ENCODE measurements around the gene PCSK2.

DNA sequence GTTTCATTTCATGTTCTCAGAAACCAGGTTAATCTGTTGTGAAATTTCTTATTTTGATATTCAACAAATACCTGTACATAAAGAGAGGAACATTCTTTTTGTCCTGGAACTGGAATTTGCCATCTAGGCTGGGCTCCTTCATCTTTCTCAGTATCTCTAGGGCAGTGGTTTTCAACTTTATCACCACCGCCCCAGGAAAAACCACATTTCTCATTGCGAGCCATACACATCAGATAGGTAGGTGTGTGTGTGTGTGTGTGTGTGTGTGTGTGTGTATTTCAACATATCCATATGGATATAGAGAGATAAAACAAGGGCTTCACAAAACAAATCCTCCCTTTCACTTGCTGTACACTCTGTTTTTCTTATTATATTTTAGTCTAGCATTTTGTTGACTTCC lies 280.2 kb downstream of the PCSK2 start:
- TF ChIP-seq, protein P1, sequence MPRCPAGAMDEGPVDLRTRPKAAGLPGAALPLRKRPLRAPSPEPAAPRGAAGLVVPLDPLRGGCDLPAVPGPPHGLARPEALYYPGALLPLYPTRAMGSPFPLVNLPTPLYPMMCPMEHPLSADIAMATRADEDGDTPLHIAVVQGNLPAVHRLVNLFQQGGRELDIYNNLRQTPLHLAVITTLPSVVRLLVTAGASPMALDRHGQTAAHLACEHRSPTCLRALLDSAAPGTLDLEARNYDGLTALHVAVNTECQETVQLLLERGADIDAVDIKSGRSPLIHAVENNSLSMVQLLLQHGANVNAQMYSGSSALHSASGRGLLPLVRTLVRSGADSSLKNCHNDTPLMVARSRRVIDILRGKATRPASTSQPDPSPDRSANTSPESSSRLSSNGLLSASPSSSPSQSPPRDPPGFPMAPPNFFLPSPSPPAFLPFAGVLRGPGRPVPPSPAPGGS (IDR thresholded peaks at IDR 0.05): no peak
- TF ChIP-seq, protein P2, sequence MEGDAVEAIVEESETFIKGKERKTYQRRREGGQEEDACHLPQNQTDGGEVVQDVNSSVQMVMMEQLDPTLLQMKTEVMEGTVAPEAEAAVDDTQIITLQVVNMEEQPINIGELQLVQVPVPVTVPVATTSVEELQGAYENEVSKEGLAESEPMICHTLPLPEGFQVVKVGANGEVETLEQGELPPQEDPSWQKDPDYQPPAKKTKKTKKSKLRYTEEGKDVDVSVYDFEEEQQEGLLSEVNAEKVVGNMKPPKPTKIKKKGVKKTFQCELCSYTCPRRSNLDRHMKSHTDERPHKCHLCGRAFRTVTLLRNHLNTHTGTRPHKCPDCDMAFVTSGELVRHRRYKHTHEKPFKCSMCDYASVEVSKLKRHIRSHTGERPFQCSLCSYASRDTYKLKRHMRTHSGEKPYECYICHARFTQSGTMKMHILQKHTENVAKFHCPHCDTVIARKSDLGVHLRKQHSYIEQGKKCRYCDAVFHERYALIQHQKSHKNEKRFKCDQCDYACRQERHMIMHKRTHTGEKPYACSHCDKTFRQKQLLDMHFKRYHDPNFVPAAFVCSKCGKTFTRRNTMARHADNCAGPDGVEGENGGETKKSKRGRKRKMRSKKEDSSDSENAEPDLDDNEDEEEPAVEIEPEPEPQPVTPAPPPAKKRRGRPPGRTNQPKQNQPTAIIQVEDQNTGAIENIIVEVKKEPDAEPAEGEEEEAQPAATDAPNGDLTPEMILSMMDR (IDR thresholded peaks at IDR 0.05): no peak
- TF ChIP-seq, protein P3, sequence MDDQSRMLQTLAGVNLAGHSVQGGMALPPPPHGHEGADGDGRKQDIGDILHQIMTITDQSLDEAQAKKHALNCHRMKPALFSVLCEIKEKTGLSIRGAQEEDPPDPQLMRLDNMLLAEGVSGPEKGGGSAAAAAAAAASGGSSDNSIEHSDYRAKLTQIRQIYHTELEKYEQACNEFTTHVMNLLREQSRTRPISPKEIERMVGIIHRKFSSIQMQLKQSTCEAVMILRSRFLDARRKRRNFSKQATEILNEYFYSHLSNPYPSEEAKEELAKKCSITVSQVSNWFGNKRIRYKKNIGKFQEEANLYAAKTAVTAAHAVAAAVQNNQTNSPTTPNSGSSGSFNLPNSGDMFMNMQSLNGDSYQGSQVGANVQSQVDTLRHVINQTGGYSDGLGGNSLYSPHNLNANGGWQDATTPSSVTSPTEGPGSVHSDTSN (IDR thresholded peaks at IDR 0.05): no peak
- no peak for TF ChIP-seq EP300 (IDR thresholded peaks at IDR 0.05)
- TF ChIP-seq POLR2A (IDR thresholded peaks at IDR 0.05; ENCODE audit: low read length): no peak
- no peak for TF ChIP-seq SMC3 (IDR thresholded peaks at IDR 0.05)
- TF ChIP-seq, protein P4, sequence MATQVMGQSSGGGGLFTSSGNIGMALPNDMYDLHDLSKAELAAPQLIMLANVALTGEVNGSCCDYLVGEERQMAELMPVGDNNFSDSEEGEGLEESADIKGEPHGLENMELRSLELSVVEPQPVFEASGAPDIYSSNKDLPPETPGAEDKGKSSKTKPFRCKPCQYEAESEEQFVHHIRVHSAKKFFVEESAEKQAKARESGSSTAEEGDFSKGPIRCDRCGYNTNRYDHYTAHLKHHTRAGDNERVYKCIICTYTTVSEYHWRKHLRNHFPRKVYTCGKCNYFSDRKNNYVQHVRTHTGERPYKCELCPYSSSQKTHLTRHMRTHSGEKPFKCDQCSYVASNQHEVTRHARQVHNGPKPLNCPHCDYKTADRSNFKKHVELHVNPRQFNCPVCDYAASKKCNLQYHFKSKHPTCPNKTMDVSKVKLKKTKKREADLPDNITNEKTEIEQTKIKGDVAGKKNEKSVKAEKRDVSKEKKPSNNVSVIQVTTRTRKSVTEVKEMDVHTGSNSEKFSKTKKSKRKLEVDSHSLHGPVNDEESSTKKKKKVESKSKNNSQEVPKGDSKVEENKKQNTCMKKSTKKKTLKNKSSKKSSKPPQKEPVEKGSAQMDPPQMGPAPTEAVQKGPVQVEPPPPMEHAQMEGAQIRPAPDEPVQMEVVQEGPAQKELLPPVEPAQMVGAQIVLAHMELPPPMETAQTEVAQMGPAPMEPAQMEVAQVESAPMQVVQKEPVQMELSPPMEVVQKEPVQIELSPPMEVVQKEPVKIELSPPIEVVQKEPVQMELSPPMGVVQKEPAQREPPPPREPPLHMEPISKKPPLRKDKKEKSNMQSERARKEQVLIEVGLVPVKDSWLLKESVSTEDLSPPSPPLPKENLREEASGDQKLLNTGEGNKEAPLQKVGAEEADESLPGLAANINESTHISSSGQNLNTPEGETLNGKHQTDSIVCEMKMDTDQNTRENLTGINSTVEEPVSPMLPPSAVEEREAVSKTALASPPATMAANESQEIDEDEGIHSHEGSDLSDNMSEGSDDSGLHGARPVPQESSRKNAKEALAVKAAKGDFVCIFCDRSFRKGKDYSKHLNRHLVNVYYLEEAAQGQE (IDR thresholded peaks at IDR 0.05): no peak
- TF ChIP-seq KDM1A (IDR thresholded peaks at IDR 0.05; ENCODE audit: low read depth): no peak
- TF ChIP-seq POLR2AphosphoS2 (conservative IDR thresholded peaks at IDR 0.05; ENCODE audit: low read length): no peak
- TF ChIP-seq PHF8 (IDR thresholded peaks at IDR 0.05; ENCODE audit: borderline replicate concordance, low read depth): no peak
- TF ChIP-seq CBX2 (IDR thresholded peaks at IDR 0.05; ENCODE audit: borderline replicate concordance, low read depth): no peak
- no peak for TF ChIP-seq CHD4 (IDR thresholded peaks at IDR 0.05; ENCODE audit: borderline replicate concordance)

All from A549 (cell line).